Astrocyte of the spinal cord (primary cell): ENCODE measurements around the gene ADCY5.

ENCODE experiments used
- DNase-seq: peaks from one replicate; pipeline ENCODE4 v3.0.0; 2011; ENCODE audit warnings: low read depth, low spot score
- H3K4me3 ChIP-seq: 2 replicates; pipeline ENCODE4 v1.5.1; 2011; ENCODE audit warnings: low read depth, mild to moderate bottlenecking, low read length, moderate library complexity
- in situ Hi-C: cut with HindIII; loops from 2 replicates; pipeline ENCODE4 v1.10.0; 2017; ENCODE audit warnings: low sequenced_read_pairs
- TF ChIP-seq, protein P1 (sequence below): IDR thresholded peaks from 2 replicates; pipeline ENCODE4 v1.5.1; 2012; ENCODE audit warnings: low read depth, mild to moderate bottlenecking, low read length, inconsistent platforms

ADCY5 gene

GRCh38 chr3:123397050-123397590, 51.8 kb downstream of the ADCY5 start:
- DNase-seq = no peak
- in situ Hi-C loops = no loop called here
- H3K4me3 ChIP-seq = no peak overlapping the region
- TF ChIP-seq, protein P1, sequence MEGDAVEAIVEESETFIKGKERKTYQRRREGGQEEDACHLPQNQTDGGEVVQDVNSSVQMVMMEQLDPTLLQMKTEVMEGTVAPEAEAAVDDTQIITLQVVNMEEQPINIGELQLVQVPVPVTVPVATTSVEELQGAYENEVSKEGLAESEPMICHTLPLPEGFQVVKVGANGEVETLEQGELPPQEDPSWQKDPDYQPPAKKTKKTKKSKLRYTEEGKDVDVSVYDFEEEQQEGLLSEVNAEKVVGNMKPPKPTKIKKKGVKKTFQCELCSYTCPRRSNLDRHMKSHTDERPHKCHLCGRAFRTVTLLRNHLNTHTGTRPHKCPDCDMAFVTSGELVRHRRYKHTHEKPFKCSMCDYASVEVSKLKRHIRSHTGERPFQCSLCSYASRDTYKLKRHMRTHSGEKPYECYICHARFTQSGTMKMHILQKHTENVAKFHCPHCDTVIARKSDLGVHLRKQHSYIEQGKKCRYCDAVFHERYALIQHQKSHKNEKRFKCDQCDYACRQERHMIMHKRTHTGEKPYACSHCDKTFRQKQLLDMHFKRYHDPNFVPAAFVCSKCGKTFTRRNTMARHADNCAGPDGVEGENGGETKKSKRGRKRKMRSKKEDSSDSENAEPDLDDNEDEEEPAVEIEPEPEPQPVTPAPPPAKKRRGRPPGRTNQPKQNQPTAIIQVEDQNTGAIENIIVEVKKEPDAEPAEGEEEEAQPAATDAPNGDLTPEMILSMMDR = no peak

DNA sequence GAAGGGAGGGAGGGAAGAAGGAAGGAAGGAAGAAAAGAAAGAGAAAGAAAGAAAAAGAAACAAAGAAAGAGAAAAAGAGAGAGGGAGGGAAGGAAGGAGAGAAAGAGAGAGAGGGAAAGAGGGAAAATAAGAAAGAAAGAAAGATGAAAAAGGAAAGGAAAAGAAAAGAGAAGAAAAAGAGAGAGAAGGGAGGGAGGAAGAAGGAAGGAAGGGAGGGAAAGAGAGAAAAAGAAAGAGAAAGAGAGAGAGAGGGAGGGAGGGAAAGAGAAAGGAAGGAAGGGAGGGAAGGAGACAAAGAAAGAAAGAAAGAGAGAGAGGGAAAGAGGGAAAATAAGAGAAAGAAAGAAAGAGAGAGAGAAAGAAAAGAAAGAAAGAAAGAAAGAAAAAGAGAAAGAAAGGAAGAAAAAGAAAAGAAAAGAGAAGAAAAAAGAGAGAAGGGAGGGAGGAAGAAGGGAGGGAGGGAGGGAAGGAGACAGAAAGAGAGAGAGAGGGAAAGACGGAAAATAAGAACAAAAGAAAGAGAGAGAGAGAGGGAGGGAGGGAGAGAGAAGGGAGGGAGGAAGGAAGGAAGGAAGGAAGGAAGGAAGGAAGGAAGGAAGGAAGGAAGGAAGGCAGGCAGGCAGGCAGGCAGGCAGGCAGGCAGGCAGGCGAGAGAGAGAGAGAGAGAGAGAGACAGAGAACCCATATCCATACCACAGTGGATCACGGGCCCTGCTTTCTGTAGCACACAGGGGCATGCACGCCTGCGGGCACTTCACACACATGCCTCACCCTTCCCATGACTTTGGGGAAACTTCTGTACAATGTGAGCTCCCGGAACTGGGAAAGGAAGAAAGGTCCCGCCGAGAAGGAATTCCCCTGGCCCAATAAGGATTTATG, 52.5 kb downstream of the ADCY5 start:
- in situ Hi-C loops = no loop called here
- H3K4me3 ChIP-seq = no peak overlapping the region
- TF ChIP-seq, protein P1 = no peak
- DNase-seq = no peak

GRCh38 chr3:123395235-123395634, 53.7 kb downstream of the ADCY5 start:
- TF ChIP-seq, protein P1 = no peak
- DNase-seq = no peak
- in situ Hi-C loops = no loop called here
- no peak overlapping the region for H3K4me3 ChIP-seq

GRCh38 chr3:123394391-123395020, 54.4 kb downstream of the ADCY5 start:
- in situ Hi-C loops = no loop called here
- TF ChIP-seq, protein P1 = no peak
- no peak overlapping the region for H3K4me3 ChIP-seq
- DNase-seq = no peak

DNA sequence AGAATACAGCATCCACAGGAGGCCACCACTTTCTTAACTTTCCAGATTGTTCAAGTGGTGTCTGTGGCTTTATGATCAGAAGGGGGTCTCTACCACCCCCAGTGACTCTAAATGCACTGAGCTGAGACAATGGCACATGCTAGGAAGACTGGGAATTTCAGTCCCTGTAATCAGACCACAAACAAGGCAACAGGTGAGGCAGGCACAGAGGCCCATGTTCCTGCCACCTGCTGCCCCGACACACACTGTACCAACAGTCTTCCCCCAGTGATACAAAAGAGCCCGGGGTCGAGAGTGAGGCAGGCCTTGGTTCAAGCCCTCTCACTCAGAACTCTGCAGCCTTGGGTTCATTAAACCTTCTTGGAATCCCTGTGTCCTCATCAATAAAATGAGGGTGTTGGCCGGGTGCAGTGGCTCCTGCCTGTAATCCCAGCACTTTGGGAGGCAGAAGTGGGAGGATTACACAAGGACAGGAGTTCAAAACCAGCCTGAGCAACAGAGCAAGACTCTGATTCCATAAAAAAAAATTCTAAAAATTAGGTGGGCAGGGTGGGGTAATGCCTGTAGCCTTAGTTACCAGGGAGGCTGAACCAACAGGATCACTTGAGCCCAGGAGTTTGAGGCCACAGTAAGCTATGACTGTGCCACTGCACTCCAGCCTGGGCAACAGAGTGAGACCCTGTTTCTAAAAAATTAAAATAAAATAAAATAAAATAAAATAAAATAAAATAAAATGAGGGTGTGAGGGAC, 55.8 kb downstream of the ADCY5 start:
- in situ Hi-C loops = no loop called here
- H3K4me3 ChIP-seq = no peak overlapping the region
- DNase-seq = no peak
- TF ChIP-seq, protein P1 = no peak

GRCh38 chr3:123392368-123392767, 56.5 kb downstream of the ADCY5 start:
- H3K4me3 ChIP-seq = no peak overlapping the region
- in situ Hi-C loops = no loop called here
- TF ChIP-seq, protein P1 = no peak
- DNase-seq = no peak
